ENCODE measurements around the gene PPP1R13B. TPM values are rescaled to one million over a fixed set of nuclear protein-coding genes. Genes with fewer than 3 reads are reported as not detected.
A peak's percentile ranks its signal among the peaks of the same experiment; 100 is the strongest.

PPP1R13B gene
- total and polyA plus RNA-seq, 12 donors: 21.6 to 124 (median 75.5) TPM

DNA sequence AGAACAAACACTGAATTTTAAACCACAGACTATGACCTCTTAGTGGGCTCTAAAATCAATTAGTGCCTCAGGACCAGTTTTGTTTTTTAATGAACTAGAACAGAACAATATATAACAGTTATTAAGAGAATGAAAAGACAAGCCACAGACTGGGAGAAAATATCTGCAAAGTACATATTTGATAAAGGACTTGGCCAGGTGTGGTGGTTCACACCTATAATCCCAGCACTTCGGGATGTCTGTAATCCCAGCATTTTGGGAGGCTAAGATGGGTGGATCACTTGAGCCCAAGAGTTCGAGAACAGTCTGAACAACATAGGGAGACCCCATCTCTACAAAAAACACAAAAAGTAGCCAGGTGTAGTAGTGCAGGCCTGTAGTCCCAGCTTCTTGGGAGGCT lies 36.2 kb downstream of the PPP1R13B start:
- WGBS, 2 donors: 96 to 97% methylated on average over 2 of the region's 2 CpGs
- H3K27me3 ChIP-seq: no peaks in the 10 kb centered on the region
- peaks cover 5 to 46% (median 21%) of the 10 kb centered on the region in 9 donors for H3K4me1 ChIP-seq
- no peak overlapping the region for H3K27ac ChIP-seq
- no peak for DNase-seq
- no peaks in the 10 kb centered on the region for H3K9me3 ChIP-seq
- no peak overlapping the region for H3K4me3 ChIP-seq
- intact Hi-C loops (cut with DNase I): loop anchor here in 3 of 10 donors (2.0 to 5.0 kb wide), 3 partner anchors 36 to 166 kb away; partner anchors contain the start of gene PPP1R13B (in 1 of the 3)
- no peak for ATAC-seq
- TF ChIP-seq, protein P1, sequence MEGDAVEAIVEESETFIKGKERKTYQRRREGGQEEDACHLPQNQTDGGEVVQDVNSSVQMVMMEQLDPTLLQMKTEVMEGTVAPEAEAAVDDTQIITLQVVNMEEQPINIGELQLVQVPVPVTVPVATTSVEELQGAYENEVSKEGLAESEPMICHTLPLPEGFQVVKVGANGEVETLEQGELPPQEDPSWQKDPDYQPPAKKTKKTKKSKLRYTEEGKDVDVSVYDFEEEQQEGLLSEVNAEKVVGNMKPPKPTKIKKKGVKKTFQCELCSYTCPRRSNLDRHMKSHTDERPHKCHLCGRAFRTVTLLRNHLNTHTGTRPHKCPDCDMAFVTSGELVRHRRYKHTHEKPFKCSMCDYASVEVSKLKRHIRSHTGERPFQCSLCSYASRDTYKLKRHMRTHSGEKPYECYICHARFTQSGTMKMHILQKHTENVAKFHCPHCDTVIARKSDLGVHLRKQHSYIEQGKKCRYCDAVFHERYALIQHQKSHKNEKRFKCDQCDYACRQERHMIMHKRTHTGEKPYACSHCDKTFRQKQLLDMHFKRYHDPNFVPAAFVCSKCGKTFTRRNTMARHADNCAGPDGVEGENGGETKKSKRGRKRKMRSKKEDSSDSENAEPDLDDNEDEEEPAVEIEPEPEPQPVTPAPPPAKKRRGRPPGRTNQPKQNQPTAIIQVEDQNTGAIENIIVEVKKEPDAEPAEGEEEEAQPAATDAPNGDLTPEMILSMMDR (IDR thresholded peaks at IDR 0.05): no peak
- no peaks in the 10 kb centered on the region for H3K36me3 ChIP-seq

DNA sequence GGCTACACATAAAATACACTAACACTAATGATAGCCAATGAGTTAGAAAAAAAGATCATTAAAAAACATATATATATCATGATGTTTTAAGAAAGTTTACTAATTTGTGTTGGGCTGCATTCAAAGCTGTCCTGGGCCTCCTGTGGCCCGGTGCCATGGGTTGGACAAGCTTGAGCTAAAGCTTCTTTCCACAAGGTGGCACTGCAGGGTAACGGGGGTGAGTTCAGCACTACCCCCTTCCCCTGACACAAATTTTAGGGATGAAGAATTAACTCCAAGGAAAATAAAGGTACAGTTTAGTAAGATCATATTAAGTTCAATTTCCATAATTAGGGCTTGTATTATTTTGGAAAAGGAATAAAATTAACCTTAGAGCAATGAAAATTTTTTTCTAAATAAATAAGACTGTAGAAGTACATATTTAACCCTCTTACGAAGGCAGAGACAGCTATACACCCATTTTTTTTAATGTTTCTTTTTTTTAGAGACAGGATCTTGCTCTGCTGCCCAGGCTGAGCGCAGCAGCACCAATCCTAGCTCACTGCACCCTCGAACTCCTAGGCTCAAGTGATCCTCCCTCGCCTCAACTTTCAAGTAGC lies 38.9 kb downstream of the PPP1R13B start:
- no peak overlapping the region for H3K4me3 ChIP-seq
- peak; percentile 66 to 82 for DNase-seq
- H3K4me1 ChIP-seq: peaks cover 6 to 72% (median 43%) of the 10 kb centered on the region in 9 donors
- H3K27me3 ChIP-seq: no peaks in the 10 kb centered on the region
- H3K9me3 ChIP-seq: no peaks in the 10 kb centered on the region
- TF ChIP-seq, protein P1 (IDR thresholded peaks at IDR 0.05): peak; percentile 71 to 93 (median 91)
- WGBS, 2 donors: 54 to 58% methylated on average over 6 of the region's 6 CpGs
- intact Hi-C loops (cut with DNase I): loop anchor here (1.0 to 10.0 kb wide), 10 partner anchors 39 to 179 kb away; partner anchors contain the start of gene PPP1R13B (in 2 of the 10)
- H3K36me3 ChIP-seq: no peaks in the 10 kb centered on the region
- peak overlapping the region in 3 of 10 donors; percentile 5 to 42 (median 11) for H3K27ac ChIP-seq
- peak; percentile 76 to 89 (median 85) for ATAC-seq

DNA sequence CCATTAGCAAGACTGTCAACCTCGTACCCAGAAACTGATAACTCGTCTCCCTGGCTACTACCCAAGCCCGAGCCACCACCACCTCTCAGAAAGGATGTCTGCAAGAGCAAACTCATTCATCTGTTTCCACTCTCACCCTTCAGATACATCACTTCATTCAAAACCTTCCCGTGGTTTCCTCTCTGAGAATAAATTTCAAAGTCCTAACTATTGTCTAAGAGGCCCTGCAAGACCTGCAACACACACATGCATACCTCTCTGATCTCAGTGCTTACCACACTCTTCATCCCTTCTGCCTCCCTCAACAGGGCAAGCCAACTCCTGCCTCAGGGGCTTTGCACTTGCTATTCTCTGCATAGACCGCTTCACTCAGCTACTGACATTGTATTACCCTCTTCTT lies 40.6 kb downstream of the PPP1R13B start:
- Histone ChIP-seq H3K27ac (peak overlapping the region in 4 of 10 donors; percentile 26 to 65 (median 38)), H3K4me3 (no peak overlapping the region), H3K9me3 (no peaks in the 10 kb centered on the region), H3K36me3 (no peaks in the 10 kb centered on the region), H3K27me3 (no peaks in the 10 kb centered on the region), H3K4me1 (peaks cover 6 to 84% (median 59%) of the 10 kb centered on the region in 9 donors)
- TF ChIP-seq, protein P1 (IDR thresholded peaks at IDR 0.05): no peak
- ATAC-seq (no peak), DNase-seq (no peak)
- intact Hi-C loops (cut with DNase I): loop anchor here in 8 of 10 donors (5.0 to 10.0 kb wide), 6 partner anchors 40 to 180 kb away; partner anchors contain the start of gene PPP1R13B (in 2 of the 8)
- WGBS, 2 donors: 38 to 43% methylated on average over 5 of the region's 5 CpGs

DNA sequence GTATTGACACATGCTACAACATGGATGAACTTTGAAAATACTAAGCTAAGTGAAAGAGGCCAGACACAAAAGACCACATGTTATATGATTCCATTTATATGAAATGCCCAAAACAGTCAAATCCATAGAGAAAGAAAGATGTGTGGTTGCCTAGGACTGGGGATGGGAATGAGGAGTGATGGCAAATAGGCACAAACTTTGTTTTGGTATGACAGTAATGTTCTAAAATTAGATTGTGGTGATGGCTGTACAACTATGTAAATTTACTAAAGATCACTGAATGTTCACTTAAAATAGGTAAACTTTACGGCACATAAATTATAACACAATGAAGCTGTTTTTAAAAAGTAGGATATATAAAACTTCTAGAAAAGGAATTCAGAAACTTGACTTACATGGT lies 41.7 kb downstream of the PPP1R13B start:
- H3K36me3 ChIP-seq: no peaks in the 10 kb centered on the region
- H3K27ac ChIP-seq: peak overlapping the region in 5 of 10 donors; percentile 16 to 65 (median 37)
- H3K27me3 ChIP-seq: no peaks in the 10 kb centered on the region
- peaks cover 6 to 94% (median 66%) of the 10 kb centered on the region in 9 donors for H3K4me1 ChIP-seq
- peak in 2 of 8 donors; percentile 43 to 48 for ATAC-seq
- H3K9me3 ChIP-seq: no peaks in the 10 kb centered on the region
- intact Hi-C loops (cut with DNase I): loop anchor here in 8 of 10 donors (5.0 to 10.0 kb wide), 6 partner anchors 42 to 182 kb away; partner anchors contain the start of gene PPP1R13B (in 2 of the 8)
- WGBS, 2 donors: 47 to 58% methylated on average over 1 of the region's 1 CpG
- no peak for DNase-seq
- TF ChIP-seq, protein P1 (IDR thresholded peaks at IDR 0.05): no peak
- H3K4me3 ChIP-seq: no peak overlapping the region
